HepG2 (cell line): ENCODE data around the gene ACTN1. TPM values are rescaled to one million over a fixed set of nuclear protein-coding genes. Genes with fewer than 3 reads are reported as not detected.

Experiments
- ATAC-seq: fragments of 200-7000 bp; cut with Tn5 transposase; 3 replicates; pipeline ENCODE4 v1.9.1; 2020; ENCODE audit warnings: mild to moderate bottlenecking, moderate library complexity
- BruUV-seq: library from RNA; stranded (reverse); fragments of 400-500 nt; replicated peaks from 2 replicates; lab custom pipeline; 2021; lab: Mats Ljungman, UMichigan
- CTCF ChIA-PET: fragments of 300-600 bp; formaldehyde crosslinking; extraction: SDS; loops from one replicate; lab custom pipeline; 2021; ENCODE audit warnings: low total read pairs, inconsistent platforms, low intra/inter-chr PET ratio; lab: Yijun Ruan, JAX
- POLR2A ChIA-PET: fragments of 350-600 bp; sonication (Branson Sonifier 250); formaldehyde crosslinking; loops from one replicate; lab custom pipeline; 2020; ENCODE audit warnings: antibody characterized with exemption, inconsistent platforms; lab: Yijun Ruan, JAX
- DNase-seq: peaks from one replicate; pipeline ENCODE4 v3.0.0-alpha.2; 2015; ENCODE audit warnings: low spot score
- FAIRE-seq: peaks from 3 replicates; lab custom pipeline; 2011; peaks lifted over from hg19 to GRCh38; lab: Jason Lieb, UNC
- H2AFZ ChIP-seq: one replicate; pipeline ENCODE4 v1.6.1; 2011; ENCODE audit warnings: low read length, inconsistent platforms
- H3K27ac ChIP-seq: fragments of 300-600 bp; 3 replicates; pipeline ENCODE4 v1.8.0; 2011; ENCODE audit warnings: mixed run types, mild to moderate bottlenecking, mixed read lengths, low read length, inconsistent platforms; ENCODE audit not compliant: insufficient read depth; ENCODE audit errors: extremely low read length
- H3K27me3 ChIP-seq, 2 experiments: fragments of 200-600 bp in 1 of 2; 2 replicates in 1 of 2; 3 replicates in 1 of 2; pipeline versions ENCODE4 v1.6.0 to v1.8.0; 2011; ENCODE audit warnings: low read length in 2 of 2, mild to moderate bottlenecking in 2 of 2, moderate library complexity in 2 of 2, inconsistent platforms in 1 of 2; ENCODE audit not compliant: insufficient read depth in 2 of 2, control insufficient read depth in 1 of 2
- H3K36me3 ChIP-seq, 2 experiments: fragments of 200-600 bp in 1 of 2; replicated peaks in 1 of 2; 2 replicates in 1 of 2; 3 replicates in 1 of 2; pipeline versions ENCODE4 v1.5.1 to v1.8.0; 2011; ENCODE audit warnings: low read length in 2 of 2, inconsistent platforms in 1 of 2; ENCODE audit not compliant: insufficient read depth in 2 of 2, control insufficient read depth in 1 of 2
- H3K4me1 ChIP-seq: 2 replicates; pipeline ENCODE4 v1.5.1; 2012; ENCODE audit warnings: low read length, inconsistent platforms; ENCODE audit not compliant: insufficient read depth
- H3K4me2 ChIP-seq: 2 replicates; pipeline ENCODE4 v1.6.0; 2011; ENCODE audit warnings: low read depth, low read length, inconsistent platforms
- H3K4me3 ChIP-seq, 3 experiments: fragments of 200-600 bp in 1 of 3; sonication (generic), shearing (Covaris generic) in 1 of 3; replicated peaks in 1 of 3; 2 replicates each; pipeline ENCODE4 v1.5.1; 2011 to 2016; ENCODE audit warnings: low read length in 3 of 3, inconsistent platforms in 2 of 3, low read depth in 2 of 3, mild to moderate bottlenecking in 2 of 3, control low read depth in 1 of 3, mixed read lengths in 1 of 3; ENCODE audit not compliant: insufficient read depth in 1 of 3
- H3K79me2 ChIP-seq: one replicate; pipeline ENCODE4 v1.6.1; 2011; ENCODE audit warnings: low read length, inconsistent platforms; ENCODE audit not compliant: insufficient read depth
- H3K9ac ChIP-seq: 2 replicates; pipeline ENCODE4 v1.6.0; 2011; ENCODE audit warnings: mild to moderate bottlenecking, low read depth, low read length, inconsistent platforms; ENCODE audit not compliant: insufficient read depth
- H3K9me3 ChIP-seq: 2 replicates; pipeline ENCODE4 v1.5.1; 2012; ENCODE audit warnings: mild to moderate bottlenecking, low read length
- H4K20me1 ChIP-seq: 2 replicates; pipeline ENCODE4 v1.6.0; 2011; ENCODE audit warnings: inconsistent platforms, mild to moderate bottlenecking, low read length, moderate library complexity; ENCODE audit not compliant: insufficient read depth
- ATM ChIP-seq: fragments of 450-650 bp; IDR thresholded peaks from 2 replicates; pipeline ENCODE4 v1.7.1; 2017; ENCODE audit warnings: mild to moderate bottlenecking, borderline replicate concordance
- CTCF ChIP-seq: sonication (generic); formaldehyde crosslinking; IDR thresholded peaks from 2 replicates; pipeline ENCODE4 v1.5.0; 2020; ENCODE audit warnings: mild to moderate bottlenecking, missing genetic modification reagents, moderate library complexity
- GLI4 ChIP-seq: sonication (generic); formaldehyde crosslinking; IDR thresholded peaks from 2 replicates; pipeline ENCODE4 v1.5.1; 2020; ENCODE audit warnings: missing genetic modification reagents, mild to moderate bottlenecking, moderate library complexity, borderline replicate concordance
- HMGXB4 ChIP-seq, 2 experiments: sonication (generic) in 1 of 2; formaldehyde crosslinking in 1 of 2; IDR thresholded peaks; 2 replicates each; pipeline versions ENCODE4 v1.4.0 to v1.6.1; 2018 to 2020; ENCODE audit warnings: missing genetic modification reagents in 2 of 2, borderline replicate concordance in 1 of 2, low read depth in 1 of 2, mild to moderate bottlenecking in 1 of 2, missing biosample characterization in 1 of 2
- KDM4B ChIP-seq: sonication (generic); formaldehyde crosslinking; IDR thresholded peaks from 2 replicates; pipeline ENCODE4 v1.4.0; 2020; ENCODE audit warnings: missing genetic modification reagents
- RBM22 ChIP-seq: fragments of 200-400 bp; formaldehyde crosslinking; optimal IDR thresholded peaks from 2 replicates; pipeline ENCODE3; 2017; ENCODE audit warnings: mild to moderate bottlenecking, low read length, moderate library complexity
- SMC3 ChIP-seq: IDR thresholded peaks from 2 replicates; pipeline ENCODE4 v1.6.1; 2011; ENCODE audit warnings: low read length, improper control_type of control experiment
- WGBS: methylation state at CpG from one replicate; pipeline ENCODE4 v1.1.6; 2017; ENCODE audit warnings: low lambda C conversion rate; 5-methylcytosine and 5-hydroxymethylcytosine counted together
- in situ Hi-C: cut with HindIII; loops from 2 replicates; pipeline ENCODE4 v1.10.0; 2017; ENCODE audit warnings: low pct_unique_long_range_greater_than_20kb; ENCODE audit not compliant: extremely low pct_ligation_motif_present
- intact Hi-C: fragments of 100-400 bp; cut with micrococcal nuclease; formaldehyde crosslinking; loops from one replicate; pipeline ENCODE4 v1.10.0; 2022; ENCODE audit not compliant: unreplicated experiment
- polyA plus RNA-seq, 8 experiments: library from polyadenylated mRNA; depleted of rRNA in 3 of 8; stranded (reverse) in 7 of 8; unstranded in 1 of 8; fragments of >200 nt; fragmentation: Illumina TruSeq in 4 of 8; extraction: Trizol in 4 of 8; gene quantifications; 2 replicates each; pipeline versions ENCODE4 v1.2.1 to v1.2.3, GENCODE V29; 2011 to 2016; ENCODE audit warnings: low read depth in 4 of 8, missing spikeins in 1 of 8, mixed read lengths in 1 of 8; ENCODE audit not compliant: insufficient read depth in 1 of 8
- total RNA-seq, 5 experiments: library from RNA; depleted of rRNA; stranded (reverse); fragments of >200 nt; fragmentation: Illumina TruSeq; extraction: Trizol; gene quantifications; 2 replicates each; pipeline ENCODE4 v1.2.3, GENCODE V29; 2016; ENCODE audit warnings: low read depth in 1 of 5

ACTN1 gene
- total and polyA plus RNA-seq, 2 of the 13 experiments (the other 11 are each of a cell fraction or from before 2014, with no cell fraction given) = 58.6 to 162 TPM

- H3K9ac ChIP-seq = no peak overlapping the region
- no peaks in the 10 kb centered on the region for H3K27me3 ChIP-seq
- intact Hi-C loops = no loop called here
- H3K4me2 ChIP-seq = no peak overlapping the region
- DNase-seq = no peak
- WGBS = 100% methylated on average over 1 of the region's 1 CpG
- peaks cover 12% of the 10 kb centered on the region for H3K9me3 ChIP-seq
- CTCF ChIA-PET = no interaction called here
- H3K79me2 ChIP-seq = peaks cover 81% of the 10 kb centered on the region
- H3K27ac ChIP-seq = no peak overlapping the region
- peaks cover 30% of the 10 kb centered on the region for H4K20me1 ChIP-seq
- ATAC-seq = no peak
- peak; percentile 47 for TF ChIP-seq CTCF (CRISPR knock-in tag)
- no peak for TF ChIP-seq HMGXB4 (CRISPR knock-in tag; IDR thresholded peaks at IDR 0.05; ENCODE audit: borderline replicate concordance in 1 of 2, low read depth in 1 of 2)
- peak; percentile 11; the same call in 1 of the 2 replicates for TF ChIP-seq SMC3
- TF ChIP-seq ATM = no peak
- peaks cover 39 to 56% of the 10 kb centered on the region in 2 experiments for H3K36me3 ChIP-seq
- H3K4me3 ChIP-seq = no peak overlapping the region
- no peak for FAIRE-seq
- peaks cover 81% of the 10 kb centered on the region for H3K4me1 ChIP-seq
- H2AFZ ChIP-seq = no peak overlapping the region
- in situ Hi-C loops = no loop called here
- POLR2A ChIA-PET = no interaction called here
- BruUV-seq = no TSS peak
Measured at GRCh38 chr14:68926236-68926635, 52.9 kb downstream of the ACTN1 start.

GRCh38 chr14:68925373-68925772, 53.7 kb downstream of the ACTN1 start:
- no peak for TF ChIP-seq KDM4B (CRISPR knock-in tag)
- TF ChIP-seq RBM22 = peak; percentile 56
- TF ChIP-seq GLI4 (CRISPR knock-in tag) = no peak
- Histone ChIP-seq H3K27ac (no peak overlapping the region), H2AFZ (no peak overlapping the region), H4K20me1 (peaks cover 28% of the 10 kb centered on the region), H3K9me3 (peaks cover 12% of the 10 kb centered on the region), H3K4me2 (no peak overlapping the region), H3K36me3 (peaks cover 43 to 65% of the 10 kb centered on the region in 2 experiments), H3K79me2 (peaks cover 72% of the 10 kb centered on the region), H3K4me1 (peaks cover 73% of the 10 kb centered on the region), H3K27me3 (no peaks in the 10 kb centered on the region), H3K4me3 (no peak overlapping the region), H3K9ac (no peak overlapping the region)
- in situ Hi-C loops (no loop called here), intact Hi-C loops (no loop called here)
- ATAC-seq (no peak), FAIRE-seq (no peak), DNase-seq (no peak)
- ChIA-PET CTCF (no interaction called here), POLR2A (no interaction called here)
- BruUV-seq = no TSS peak
- WGBS = 96% methylated on average over 10 of the region's 10 CpGs
